Spinal cord (tissue), 10 donors: Measurements from ENCODE around the gene PSMD13. TPM values are rescaled to one million over a fixed set of nuclear protein-coding genes. Genes with fewer than 3 reads are reported as not detected.
"Not testable (repeated sequence)": the region's sequence is repeated elsewhere in the genome, so short reads cannot be mapped to it uniquely, and the experiment has no call there.

Experiments
- DNase-seq, 6 donors: peaks; one replicate each; pipeline versions ENCODE4 v3.0.0 to v3.0.0-alpha.2; 2013 to 2015; ENCODE audit warnings: low spot score in 6 of 6, low read depth in 4 of 6
- H3K27ac ChIP-seq: one replicate; pipeline ENCODE4 v1.5.1; 2013; ENCODE audit warnings: low read depth, low read length, control low read depth
- H3K27me3 ChIP-seq: one replicate; pipeline ENCODE4 v1.6.1; 2013; ENCODE audit warnings: low read length; ENCODE audit not compliant: control insufficient read depth, insufficient read depth
- H3K36me3 ChIP-seq: one replicate; pipeline ENCODE4 v1.6.1; 2013; ENCODE audit warnings: low read length; ENCODE audit not compliant: control insufficient read depth, insufficient read depth
- H3K4me1 ChIP-seq: one replicate; pipeline ENCODE4 v1.6.1; 2013; ENCODE audit warnings: low read length; ENCODE audit not compliant: control insufficient read depth, insufficient read depth
- H3K4me3 ChIP-seq: one replicate; pipeline ENCODE4 v1.5.1; 2013; ENCODE audit warnings: low read depth, low read length, control low read depth
- H3K9me3 ChIP-seq: one replicate; pipeline ENCODE4 v1.6.1; 2013; ENCODE audit warnings: low read length; ENCODE audit not compliant: control insufficient read depth, insufficient read depth
- WGBS: methylation state at CpG from one replicate; pipeline ENCODE4 v1.1.5; 2013; ENCODE audit warnings: missing lambda C conversion rate; ENCODE audit not compliant: insufficient coverage; 5-methylcytosine and 5-hydroxymethylcytosine counted together
- polyA plus RNA-seq, 2 donors: library from polyadenylated mRNA; unstranded; fragments of 120-200 nt; gene quantifications; one replicate each; pipeline ENCODE4 v1.2.1, GENCODE V29; 2013; ENCODE audit not compliant: insufficient read length in 2 of 2
- total RNA-seq, 2 donors: library from RNA; depleted of rRNA in 1 of 2; stranded (reverse); fragments of 120-200 nt in 1 of 2; fragments of >200 nt in 1 of 2; gene quantifications; one replicate each; pipeline versions ENCODE4 v1.2.3 to v1.2.4, GENCODE V29; 2013 to 2014
- donor health status: healthy.

Gene PSMD13
- total and polyA plus RNA-seq, 4 donors, result 93.5 to 160 (median 114) TPM

- Histone ChIP-seq H3K27ac (no peak overlapping the region), H3K4me3 (no peak overlapping the region), H3K4me1 (peaks cover 18% of the 10 kb centered on the region), H3K9me3 (no peaks in the 10 kb centered on the region), H3K27me3 (no peaks in the 10 kb centered on the region), H3K36me3 (peaks cover 72% of the 10 kb centered on the region)
- DNase-seq, result no peak
- WGBS, result 88% methylated on average over 7 of the region's 7 CpGs
Observed at GRCh38 chr11:214083-214482, 22.7 kb upstream of the PSMD13 start.

- 82% methylated on average over 4 of the region's 4 CpGs for WGBS
Observed at GRCh38 chr11:215581-216037, 21.2 kb upstream of the PSMD13 start.

GRCh38 chr11:216081-216974, 20.4 kb upstream of the PSMD13 start:
- H3K4me1 ChIP-seq, result no peaks in the 10 kb centered on the region
- H3K27me3 ChIP-seq, result no peaks in the 10 kb centered on the region
- 84% methylated on average over 9 of the region's 11 CpGs for WGBS
- H3K4me3 ChIP-seq, result no peak overlapping the region
- no peak overlapping the region for H3K27ac ChIP-seq
- H3K36me3 ChIP-seq, result peaks cover 52% of the 10 kb centered on the region
- H3K9me3 ChIP-seq, result no peaks in the 10 kb centered on the region
- no peak for DNase-seq

More at GRCh38 chr11:215581-216037, 21.2 kb upstream of the PSMD13 start:
- no peak overlapping the region for H3K4me3 ChIP-seq
- DNase-seq, result no peak
- H3K27me3 ChIP-seq, result no peaks in the 10 kb centered on the region
- peaks cover 59% of the 10 kb centered on the region for H3K36me3 ChIP-seq
- H3K9me3 ChIP-seq, result no peaks in the 10 kb centered on the region
- H3K27ac ChIP-seq, result no peak overlapping the region
- peaks cover 2% of the 10 kb centered on the region for H3K4me1 ChIP-seq

- 100% methylated on average over 2 of the region's 3 CpGs for WGBS
- Histone ChIP-seq H3K4me1 (no peaks in the 10 kb centered on the region), H3K9me3 (no peaks in the 10 kb centered on the region), H3K36me3 (peaks cover 48% of the 10 kb centered on the region), H3K27ac (no peak overlapping the region), H3K27me3 (no peaks in the 10 kb centered on the region), H3K4me3 (no peak overlapping the region)
- no peak for DNase-seq
Observed at GRCh38 chr11:217704-218103, 19.1 kb upstream of the PSMD13 start.

GRCh38 chr11:218815-219593, 17.8 kb upstream of the PSMD13 start:
- no peak overlapping the region for H3K4me3 ChIP-seq
- no peaks in the 10 kb centered on the region for H3K4me1 ChIP-seq
- no peak for DNase-seq
- H3K27ac ChIP-seq, result no peak overlapping the region
- no peaks in the 10 kb centered on the region for H3K9me3 ChIP-seq
- 88% methylated on average over 27 of the region's 29 CpGs for WGBS
- peaks cover 47% of the 10 kb centered on the region for H3K36me3 ChIP-seq
- no peaks in the 10 kb centered on the region for H3K27me3 ChIP-seq

GRCh38 chr11:220641-221215, 16.0 kb upstream of the PSMD13 start:
- H3K9me3 ChIP-seq, H3K4me1 ChIP-seq, H3K27ac ChIP-seq, H3K4me3 ChIP-seq, H3K27me3 ChIP-seq, DNase-seq: not testable (repeated sequence)
- peaks cover 30% of the 10 kb centered on the region for H3K36me3 ChIP-seq
- 100% methylated on average over 1 of the region's 3 CpGs for WGBS

GRCh38 chr11:221539-221938, 15.2 kb upstream of the PSMD13 start:
- DNase-seq, result no peak
- H3K27me3 ChIP-seq, result no peaks in the 10 kb centered on the region
- 88% methylated on average over 3 of the region's 7 CpGs for WGBS
- H3K4me1 ChIP-seq, result no peaks in the 10 kb centered on the region
- H3K36me3 ChIP-seq, result peaks cover 30% of the 10 kb centered on the region
- no peak overlapping the region for H3K27ac ChIP-seq
- H3K9me3 ChIP-seq, result no peaks in the 10 kb centered on the region
- no peak overlapping the region for H3K4me3 ChIP-seq

- Histone ChIP-seq H3K9me3 (no peaks in the 10 kb centered on the region), H3K4me3 (no peak overlapping the region), H3K27ac (no peak overlapping the region), H3K27me3 (no peaks in the 10 kb centered on the region), H3K4me1 (no peaks in the 10 kb centered on the region), H3K36me3 (peaks cover 30% of the 10 kb centered on the region)
- DNase-seq, result no peak
- 93% methylated on average over 14 of the region's 14 CpGs for WGBS
Observed at GRCh38 chr11:221998-222789, 14.6 kb upstream of the PSMD13 start.
